Spleen (tissue), 7 donors: ENCODE data around the gene SV2C.

Source experiments
- CTCF ChIP-seq, 11 experiments: fragments of 200-600 bp in 7 of 11; fragments of 450-650 bp in 4 of 11; sonication (generic) in 4 of 11; IDR thresholded peaks in 8 of 11; conservative IDR thresholded peaks in 3 of 11; 1 replicate in 7 of 11; 2 replicates in 4 of 11; pipeline versions ENCODE4 v1.4.0 to v1.8.0; 2016 to 2021; ENCODE audit warnings: antibody characterized with exemption in 11 of 11, inconsistent platforms in 4 of 11, mild to moderate bottlenecking in 1 of 11
- POLR2A ChIP-seq, 3 donors: fragments of 450-650 bp; IDR thresholded peaks; one replicate each; pipeline ENCODE4 v1.5.1; 2017; ENCODE audit warnings: antibody characterized with exemption in 3 of 3, mild to moderate bottlenecking in 1 of 3
- POLR2AphosphoS5 ChIP-seq, 3 donors: sonication (generic); formaldehyde crosslinking; IDR thresholded peaks; one replicate each; pipeline ENCODE4 v1.5.1; 2017; ENCODE audit warnings: antibody characterized with exemption in 3 of 3
- donor health status: DM: no; HTN: no; CAD: no; lungs with moderate emphysema.
- donor health status: DM: no; HTN: no; CAD: no.
- donor health status: DM: no; HTN: no; CAD: no.

- no peak for TF ChIP-seq POLR2A (IDR thresholded peaks at IDR 0.05)
- TF ChIP-seq CTCF (IDR thresholded peaks at IDR 0.05 in 8 of 11, conservative IDR thresholded peaks at IDR 0.05 in 3 of 11), result no peak
- TF ChIP-seq POLR2AphosphoS5 (IDR thresholded peaks at IDR 0.05), result no peak
Measured at GRCh38 chr5:76356887-76357286, 273.7 kb downstream of the SV2C start.
